Measurements from ENCODE around the gene DCAF6.

The DCAF6 gene

DNA sequence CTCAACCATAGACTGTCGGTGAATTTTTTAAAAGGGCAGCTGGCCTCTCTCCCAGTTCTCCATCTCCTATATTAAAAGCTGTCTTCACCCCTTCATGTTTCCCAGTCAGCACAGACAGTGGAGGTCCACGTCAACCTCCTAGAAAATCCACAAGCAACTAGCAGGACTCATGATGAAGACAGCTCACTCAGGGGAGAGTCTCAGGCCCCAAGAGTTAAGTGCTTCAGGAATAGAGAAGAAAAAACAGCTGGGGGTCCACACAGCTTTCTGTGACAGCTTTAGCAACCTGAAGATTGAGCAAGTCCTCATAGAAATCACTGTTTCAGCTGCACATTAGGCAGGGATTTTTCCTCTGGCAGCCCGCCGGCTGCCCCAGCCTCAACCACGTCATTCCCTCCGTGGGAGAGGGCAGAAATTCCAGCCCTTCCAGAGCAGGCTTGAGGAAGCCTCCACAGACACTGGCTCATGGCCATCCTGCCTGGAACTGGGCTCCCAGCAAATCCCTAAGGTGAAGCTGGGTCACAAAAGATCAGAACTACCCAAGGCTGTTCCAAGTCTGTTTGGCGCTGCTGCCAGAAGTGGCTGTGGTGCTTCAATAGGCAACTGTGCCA lies 185.0 kb downstream of the DCAF6 start:
- no peak for DNase-seq (ENCODE audit: low read depth)
- TF ChIP-seq, protein P1, sequence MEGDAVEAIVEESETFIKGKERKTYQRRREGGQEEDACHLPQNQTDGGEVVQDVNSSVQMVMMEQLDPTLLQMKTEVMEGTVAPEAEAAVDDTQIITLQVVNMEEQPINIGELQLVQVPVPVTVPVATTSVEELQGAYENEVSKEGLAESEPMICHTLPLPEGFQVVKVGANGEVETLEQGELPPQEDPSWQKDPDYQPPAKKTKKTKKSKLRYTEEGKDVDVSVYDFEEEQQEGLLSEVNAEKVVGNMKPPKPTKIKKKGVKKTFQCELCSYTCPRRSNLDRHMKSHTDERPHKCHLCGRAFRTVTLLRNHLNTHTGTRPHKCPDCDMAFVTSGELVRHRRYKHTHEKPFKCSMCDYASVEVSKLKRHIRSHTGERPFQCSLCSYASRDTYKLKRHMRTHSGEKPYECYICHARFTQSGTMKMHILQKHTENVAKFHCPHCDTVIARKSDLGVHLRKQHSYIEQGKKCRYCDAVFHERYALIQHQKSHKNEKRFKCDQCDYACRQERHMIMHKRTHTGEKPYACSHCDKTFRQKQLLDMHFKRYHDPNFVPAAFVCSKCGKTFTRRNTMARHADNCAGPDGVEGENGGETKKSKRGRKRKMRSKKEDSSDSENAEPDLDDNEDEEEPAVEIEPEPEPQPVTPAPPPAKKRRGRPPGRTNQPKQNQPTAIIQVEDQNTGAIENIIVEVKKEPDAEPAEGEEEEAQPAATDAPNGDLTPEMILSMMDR (IDR thresholded peaks at IDR 0.05; ENCODE audit: low read depth, low read length, missing control alignments) = no peak
- no peak overlapping the region for H3K4me3 ChIP-seq (ENCODE audit: low read depth, low read length)

GRCh38 chr1:168125051-168125450 lies 188.6 kb downstream of the DCAF6 start:
- H3K4me3 ChIP-seq (ENCODE audit: low read depth, low read length) = no peak overlapping the region
- no peak for DNase-seq (ENCODE audit: low read depth)
- TF ChIP-seq, protein P1 (IDR thresholded peaks at IDR 0.05; ENCODE audit: low read depth, low read length, missing control alignments) = no peak

Data from GM12864 (cell line).